AML-193 (cell line): Measurements from ENCODE around the gene GPR84.
"Not testable (repeated sequence)": the region's sequence is repeated elsewhere in the genome, so short reads cannot be mapped to it uniquely, and the experiment has no call there.

Experiments
- DNase-seq, 2 experiments: peaks; one replicate each; lab custom pipeline; 2025; lab: John Stamatoyannopoulos, UW

GPR84 gene

DNA sequence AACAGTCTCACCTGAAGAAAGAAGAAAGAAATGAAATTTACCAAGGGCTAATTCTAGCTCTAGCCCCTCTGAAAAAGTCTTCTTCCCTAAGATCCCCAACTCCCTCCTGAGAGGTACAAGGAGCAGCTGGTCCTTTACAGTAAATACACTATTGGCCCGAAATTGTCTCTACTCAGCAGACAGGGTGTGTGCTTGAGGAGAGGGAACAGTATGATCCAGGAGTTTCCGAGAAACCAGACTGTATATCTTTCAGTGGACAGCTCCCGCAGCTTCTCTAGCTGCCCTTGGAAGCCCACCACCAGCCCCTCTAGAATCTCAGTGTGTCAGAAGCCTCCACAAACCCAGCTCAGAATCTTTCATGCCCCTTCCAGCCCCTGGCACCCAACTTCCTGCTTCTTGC, 8.1 kb downstream of the GPR84 start:
- DNase-seq, result no peak

DNA sequence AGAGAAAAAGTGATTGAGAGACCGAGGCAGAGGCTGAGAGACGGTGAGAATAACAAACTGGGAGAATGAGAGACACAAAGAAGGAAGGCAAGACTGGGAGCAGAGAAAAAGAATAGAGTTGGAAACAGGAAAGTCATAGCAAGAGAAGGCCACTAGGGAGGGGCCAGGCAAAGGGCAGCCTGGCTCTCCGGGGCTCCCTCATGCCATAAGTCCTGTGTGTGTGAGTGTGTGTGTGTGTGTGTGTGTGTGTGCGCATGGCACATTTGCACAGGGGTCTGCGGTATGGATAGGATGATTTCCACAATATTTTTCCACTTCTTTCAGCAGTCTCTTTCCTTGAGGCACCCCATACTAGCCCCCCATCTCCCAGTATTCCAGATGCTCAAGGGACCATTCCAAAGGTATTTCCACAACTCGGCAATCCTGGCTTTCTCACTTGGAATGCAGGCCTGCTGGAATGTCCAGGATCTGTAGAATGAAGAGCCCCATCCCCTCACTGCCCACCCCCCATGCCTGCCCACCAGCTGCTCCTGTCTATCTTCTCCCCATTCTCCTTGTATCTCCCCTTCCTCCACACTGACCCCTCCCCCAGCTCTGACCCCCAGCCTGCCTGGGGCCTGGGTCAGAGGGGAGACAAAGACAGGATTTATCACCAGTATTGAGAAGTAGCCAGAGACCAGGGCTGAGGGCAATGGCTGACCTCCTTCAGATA, 9.0 kb downstream of the GPR84 start:
- no peak for DNase-seq

DNA sequence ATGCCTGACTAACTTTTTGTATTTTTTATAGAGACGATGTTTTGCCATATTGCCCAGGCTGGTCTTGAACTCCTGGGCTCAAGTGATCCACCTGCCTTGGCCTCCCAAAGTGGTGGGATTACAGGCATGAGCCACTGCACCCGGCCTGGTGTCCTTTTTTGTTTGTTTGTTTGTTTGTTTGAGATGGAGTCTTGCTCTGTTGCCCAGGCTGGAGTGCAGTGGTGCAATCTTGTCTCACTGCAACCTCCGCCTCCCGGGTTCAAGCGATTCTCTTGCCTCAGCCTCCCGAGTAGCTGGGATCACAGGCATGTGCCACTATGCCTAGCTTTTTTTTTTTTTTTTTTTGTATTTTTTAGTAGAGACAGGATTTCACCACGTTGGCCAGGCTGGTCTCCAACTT, 10.0 kb downstream of the GPR84 start:
- not testable (repeated sequence) for DNase-seq

DNA sequence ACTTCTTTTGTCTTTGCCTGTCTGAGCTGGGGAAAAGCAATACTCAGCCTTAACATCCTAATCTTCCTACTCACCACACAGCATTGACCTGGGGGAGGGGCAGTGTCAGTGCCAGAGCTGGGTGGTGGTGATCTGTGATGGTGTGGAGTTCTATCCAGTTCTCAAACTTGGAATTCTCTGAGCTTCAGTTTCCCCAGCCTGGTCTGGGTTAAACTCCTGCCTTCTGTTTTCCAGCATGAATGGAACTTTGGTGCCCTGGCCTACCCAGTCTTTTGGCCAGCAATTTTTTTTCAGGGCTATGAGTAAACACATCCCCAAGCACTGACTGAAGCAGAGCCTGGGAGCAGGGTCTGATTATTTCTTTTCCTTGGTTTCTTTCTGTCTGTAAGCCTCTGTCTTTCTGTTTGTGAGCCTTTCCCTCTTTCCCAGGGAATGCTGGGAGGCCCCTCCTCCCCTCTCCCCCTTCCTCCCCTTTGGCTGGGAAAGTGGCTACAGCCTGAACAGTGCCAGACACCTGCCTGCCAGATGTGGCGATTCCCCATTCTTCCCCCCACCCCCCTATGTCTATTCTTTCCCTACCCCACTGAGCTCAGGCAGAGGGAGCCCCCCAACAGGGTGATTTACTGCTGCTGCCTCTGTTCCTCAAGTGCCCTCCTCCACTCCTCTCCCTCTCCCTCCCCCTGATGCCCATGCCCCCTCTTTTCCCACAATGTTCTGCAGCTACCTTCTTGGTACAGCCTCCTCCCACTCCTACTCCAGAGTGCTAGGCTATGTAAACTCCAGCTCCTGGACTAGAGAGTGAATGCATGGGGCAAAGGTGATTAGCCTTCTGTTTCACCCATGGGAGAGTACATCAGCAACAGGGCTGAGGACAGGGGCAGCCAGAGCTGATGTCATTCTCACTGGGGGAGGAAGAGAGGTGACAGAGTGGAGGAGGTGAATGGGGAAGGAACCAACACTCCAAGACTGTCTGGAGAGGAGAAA, 11.1 kb downstream of the GPR84 start:
- DNase-seq, result no peak

DNA sequence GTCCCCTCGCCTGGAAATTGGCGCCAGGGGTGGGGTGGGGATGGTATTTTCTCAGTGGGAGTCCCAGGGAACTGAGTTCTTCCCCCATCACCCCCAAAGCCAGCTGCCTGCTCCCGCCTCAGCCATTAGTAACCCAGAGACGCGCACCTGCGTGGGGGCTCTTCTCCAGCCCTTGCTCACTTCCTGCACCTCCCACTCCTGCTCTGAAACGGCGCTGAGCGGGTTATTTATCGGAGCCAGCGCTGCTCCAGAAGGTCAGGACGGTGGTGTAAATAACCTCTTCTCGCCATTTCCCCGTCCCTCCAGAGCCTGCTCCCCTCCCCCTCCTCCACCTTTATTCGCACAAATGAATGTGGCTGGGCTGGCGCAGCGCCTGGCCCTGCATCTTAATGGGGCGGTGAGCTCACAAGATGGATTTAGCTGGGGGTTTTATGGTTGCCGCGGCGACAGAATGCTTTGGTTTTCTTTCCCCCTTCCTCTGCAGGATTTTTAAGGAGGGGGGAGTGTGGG, 12.2 kb downstream of the GPR84 start:
- no peak for DNase-seq

DNA sequence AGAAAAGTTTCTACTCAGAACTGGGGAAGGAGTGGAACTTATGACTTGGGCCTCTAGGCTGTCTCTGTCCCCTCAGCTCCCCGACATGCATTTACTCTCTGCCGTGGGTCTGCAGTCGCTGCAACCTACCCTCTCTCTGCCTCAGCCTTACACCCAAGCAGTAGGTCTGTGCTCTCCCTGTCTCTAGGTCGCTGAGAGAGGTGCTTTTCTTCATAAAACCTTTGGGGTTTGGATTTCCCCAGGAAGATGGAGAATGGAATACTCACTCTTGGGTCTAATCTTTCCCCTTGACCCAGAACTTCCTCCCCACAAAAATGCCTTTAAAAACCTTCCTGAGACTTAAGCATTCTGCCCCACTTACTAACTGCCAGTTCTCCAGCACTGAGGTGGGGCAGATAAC, 12.9 kb downstream of the GPR84 start:
- DNase-seq, result no peak

DNA sequence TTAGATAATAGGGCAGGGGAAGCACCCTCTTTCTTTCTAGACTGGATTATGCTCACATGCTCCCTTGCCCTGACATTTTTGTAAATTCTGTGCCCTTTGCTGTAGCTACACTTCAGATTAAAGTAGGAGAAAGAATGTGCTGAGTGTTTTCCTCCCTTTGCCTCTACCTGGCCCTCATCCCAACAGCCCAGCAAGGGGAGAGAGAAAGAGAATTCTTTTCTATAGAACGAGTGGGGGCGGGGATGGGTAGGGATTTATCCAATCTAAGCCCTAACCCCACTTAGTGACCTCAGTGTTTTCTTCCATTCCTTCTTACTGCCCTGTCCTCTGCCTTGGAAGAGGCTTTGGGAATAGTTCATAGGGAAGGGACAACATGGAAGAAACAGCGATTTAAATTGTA, 13.5 kb downstream of the GPR84 start:
- DNase-seq, result no peak

DNA sequence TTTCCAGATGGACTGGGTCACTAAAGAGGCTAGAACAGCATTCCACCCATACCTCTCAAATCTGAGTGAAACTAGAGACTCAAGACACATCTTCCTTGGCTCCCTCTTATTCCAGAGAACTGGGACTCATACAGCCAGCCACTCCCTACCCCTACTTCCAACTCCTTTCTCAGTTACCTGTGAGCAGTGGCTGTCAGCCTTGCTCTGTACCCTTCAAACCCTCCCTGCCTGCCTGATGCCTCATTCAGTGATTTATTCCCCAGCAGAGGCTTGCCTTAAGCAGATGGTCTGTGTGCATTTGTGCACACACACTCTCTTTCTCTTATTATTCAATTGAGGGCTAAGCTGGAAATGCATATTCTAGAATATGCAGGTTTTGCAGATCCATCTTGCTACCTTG, 14.6 kb downstream of the GPR84 start:
- no peak for DNase-seq

DNA sequence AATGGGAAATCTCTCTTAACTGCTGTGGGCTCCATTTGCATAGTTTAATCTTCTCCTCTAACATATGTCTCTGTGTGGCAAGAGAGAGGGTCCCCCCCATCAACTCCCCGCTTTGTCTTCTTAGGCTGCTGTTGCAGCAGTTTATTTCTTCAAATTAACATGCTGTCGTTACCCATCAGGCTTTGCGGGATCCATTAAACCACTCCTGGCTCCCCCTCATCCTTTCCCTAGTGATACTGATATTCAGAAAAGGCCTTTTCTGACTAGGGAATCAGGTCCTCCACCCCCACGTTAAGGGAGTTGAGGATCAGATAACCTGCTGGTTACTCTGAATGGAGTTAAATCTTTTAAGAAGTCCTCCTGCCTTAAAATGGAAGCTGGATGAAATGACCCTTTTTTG, 15.2 kb downstream of the GPR84 start:
- DNase-seq, result no peak

DNA sequence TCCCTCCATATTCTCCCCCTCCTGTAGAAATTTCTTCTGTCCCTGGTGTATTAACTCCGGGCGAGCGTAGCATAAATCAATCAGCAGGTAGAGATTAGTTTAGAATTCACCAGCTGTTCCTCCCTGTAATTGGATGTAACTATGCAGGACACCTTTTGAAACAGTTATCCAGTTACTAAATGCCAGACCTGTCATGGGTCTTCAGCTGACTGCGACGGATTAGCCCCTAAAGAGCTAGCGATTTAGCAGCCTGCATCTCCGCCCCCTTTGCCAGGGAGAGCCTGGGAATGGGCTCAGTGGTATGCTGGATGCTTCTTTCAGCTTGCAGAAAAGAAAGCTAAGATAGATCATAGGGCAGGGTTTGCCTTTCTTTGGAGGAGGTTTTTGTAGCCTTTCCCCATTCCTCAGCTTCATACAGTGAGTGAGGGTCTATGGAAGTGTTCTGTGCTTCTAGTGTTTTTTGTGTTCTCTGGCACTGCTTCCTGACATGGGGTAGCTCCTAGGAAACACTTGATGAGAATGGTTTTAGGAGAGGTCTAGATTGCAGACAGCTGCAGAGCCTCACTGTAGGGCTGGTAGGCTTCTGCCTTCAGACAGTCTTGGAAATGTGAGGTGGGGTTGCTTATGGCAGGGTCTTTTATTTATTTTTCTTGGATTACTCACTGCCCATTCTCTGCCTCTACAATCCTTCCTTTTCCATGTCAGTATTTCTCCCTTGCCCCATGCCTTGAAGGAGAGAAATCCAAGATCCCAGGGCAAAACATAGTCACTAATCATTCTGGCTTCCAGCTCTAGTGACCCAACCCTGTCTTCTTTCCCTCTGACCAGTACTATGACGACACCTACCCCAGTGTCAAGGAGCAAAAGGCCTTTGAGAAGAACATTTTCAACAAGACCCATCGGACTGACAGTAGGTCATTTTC, 22.6 kb downstream of the GPR84 start:
- DNase-seq, result no peak

DNA sequence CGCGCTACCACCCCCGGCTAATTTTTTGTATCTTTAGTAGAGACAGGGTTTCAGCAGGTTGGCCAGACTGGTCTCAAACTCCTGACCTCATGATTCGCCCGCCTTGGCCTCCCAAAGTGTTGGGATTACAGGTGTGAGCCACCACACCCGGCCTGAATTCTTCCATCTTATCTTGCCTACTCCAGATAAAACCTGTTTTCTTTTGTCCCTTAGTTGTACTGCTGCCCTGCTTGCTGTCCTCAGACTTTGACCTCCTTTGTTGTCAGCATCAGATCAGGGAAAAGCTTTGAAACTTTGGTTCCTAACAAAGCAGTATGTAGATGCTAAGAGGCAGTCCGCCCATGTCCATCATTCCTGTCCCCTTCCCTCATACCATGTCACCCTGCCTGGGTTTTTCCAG, 23.4 kb downstream of the GPR84 start:
- no peak for DNase-seq

DNA sequence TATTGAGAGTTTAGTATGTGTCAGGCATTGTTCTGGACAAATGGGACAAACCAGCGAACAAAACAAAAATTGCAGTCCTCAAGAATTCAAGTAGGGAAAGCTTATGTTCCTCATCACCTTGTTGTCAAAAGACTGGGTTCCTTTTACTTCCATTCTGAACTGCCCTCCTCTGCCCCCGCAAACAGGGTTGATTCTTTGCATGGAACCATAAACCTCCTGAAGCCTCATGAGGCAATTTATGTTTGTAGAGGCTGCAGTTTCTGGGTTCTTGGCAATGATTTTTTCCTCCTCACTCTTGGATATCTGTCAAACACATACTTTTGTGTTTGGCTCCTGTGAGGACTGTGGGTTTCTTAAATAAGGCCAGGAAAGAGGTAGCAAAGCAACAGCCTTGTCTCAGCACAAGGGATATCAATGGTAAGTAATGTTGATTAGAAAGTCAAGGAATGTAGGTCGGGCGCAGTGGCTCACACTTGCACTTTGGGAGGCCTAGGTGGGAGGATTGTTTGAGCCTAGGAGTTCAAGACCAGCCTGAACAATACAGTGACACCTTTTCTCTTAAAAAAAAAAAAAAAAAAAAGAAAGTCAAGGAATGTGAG, 25.5 kb downstream of the GPR84 start:
- DNase-seq, result no peak

DNA sequence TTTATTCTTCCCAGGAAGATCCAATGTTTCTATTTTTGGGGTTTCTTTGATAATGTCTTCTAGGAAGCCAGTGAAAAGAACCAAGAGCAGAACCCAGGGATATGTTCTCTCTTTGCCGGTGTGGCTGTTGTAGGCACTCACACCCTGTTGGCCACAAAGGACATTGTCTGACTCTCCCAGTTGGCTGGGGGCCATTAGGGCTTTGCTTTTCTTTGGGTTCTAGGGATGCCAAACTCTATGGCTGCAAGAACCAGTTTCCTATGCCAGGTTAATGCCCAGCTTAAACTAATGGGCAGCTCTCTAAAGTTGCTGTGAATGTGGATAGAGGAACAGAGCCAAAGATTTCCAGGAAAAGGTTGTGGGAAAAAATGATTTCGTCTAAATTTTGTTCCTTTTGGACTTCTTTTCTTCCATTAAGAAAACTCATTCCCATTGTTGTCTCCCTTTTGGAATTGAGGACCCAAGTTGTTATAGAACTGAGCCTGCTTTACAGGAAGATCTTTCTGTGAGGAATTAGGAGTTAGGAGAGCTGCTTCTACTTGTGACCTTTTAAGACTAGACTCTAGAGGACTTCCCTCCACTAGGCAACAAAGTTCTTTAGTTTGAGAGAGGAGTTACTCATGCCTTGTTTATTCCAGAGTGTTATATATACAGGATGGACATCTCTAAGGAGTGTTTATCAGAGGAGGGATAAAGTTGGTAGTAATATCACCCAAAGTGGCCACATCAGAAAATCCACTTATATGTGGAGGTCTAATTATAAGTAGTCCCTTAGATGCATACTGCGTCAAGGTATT, 26.2 kb downstream of the GPR84 start:
- DNase-seq, result no peak

DNA sequence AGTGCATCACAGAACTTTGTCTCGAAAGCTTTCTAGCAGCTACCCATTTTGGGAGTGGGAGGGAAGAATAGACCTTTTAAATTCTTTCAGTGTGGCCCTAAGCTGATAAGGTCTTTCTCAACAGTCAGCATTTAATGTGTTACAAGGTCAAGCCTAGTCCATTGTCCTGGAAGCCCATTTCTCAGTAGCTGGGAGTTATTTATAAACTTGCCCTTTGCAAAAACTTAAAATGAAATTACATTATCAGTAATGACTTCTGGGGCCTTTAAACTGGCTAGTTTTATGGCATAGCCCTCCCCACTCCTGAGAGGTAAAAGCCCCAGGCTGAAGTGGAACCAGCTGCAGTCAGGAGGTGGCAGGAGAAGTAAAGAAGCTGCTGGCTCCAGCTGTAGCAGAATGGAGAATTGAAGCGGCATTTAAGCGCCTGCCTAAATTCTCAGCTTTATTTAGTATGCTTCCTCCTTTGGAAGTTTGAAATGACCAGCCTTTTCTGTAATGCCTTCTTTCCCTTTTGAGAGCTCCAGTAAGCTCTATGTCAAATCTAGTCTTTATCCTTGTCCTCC, 26.9 kb downstream of the GPR84 start:
- DNase-seq, result no peak

DNA sequence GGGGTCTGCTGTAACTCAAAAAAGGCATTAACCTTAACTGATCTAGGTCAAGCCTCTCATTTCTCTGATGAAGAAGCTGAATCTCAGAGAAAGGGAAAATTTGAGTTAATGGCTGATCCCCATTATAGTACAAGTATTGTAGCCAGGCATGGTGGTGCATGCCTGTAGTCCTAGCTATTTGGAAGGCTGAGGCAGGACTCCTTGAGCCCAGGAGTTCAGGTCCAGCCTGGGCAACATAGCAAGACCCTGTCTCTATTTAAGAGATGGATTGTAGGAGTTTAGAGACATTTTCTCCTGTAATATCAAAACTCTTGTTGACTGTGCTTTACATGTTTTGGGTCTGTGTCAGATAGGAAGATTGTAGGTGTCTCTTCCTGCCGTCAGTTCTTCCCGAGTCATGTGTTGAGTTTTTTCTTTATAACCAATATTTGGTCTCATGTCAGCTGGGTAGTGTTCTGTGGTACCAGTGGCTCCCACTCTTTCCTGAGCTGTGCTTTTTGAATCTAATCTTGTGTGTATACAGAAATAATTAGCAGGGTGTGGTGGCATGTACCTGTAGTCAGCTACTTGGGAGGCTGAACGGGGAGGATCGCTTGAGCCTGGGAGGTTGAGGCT, 30.8 kb downstream of the GPR84 start:
- no peak for DNase-seq

DNA sequence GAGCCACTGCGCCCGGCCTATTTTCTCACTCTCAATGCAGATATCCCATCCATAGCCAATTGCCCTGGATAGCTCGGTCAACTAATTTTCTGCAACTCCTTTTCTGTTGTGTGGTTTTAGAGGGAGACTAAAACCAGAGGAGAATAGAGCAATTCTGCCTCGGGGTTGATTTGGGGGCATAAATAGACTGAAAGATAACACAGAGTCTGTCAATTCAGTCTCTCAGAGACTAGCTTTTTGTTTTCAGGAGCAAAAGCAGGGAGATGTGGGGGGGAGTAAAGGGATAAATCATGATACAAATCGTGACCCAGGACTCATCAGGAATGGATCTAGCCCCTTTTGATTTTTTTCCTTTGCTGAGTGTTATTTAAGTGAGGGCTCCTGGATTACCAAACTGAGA, 32.8 kb downstream of the GPR84 start:
- no peak for DNase-seq

DNA sequence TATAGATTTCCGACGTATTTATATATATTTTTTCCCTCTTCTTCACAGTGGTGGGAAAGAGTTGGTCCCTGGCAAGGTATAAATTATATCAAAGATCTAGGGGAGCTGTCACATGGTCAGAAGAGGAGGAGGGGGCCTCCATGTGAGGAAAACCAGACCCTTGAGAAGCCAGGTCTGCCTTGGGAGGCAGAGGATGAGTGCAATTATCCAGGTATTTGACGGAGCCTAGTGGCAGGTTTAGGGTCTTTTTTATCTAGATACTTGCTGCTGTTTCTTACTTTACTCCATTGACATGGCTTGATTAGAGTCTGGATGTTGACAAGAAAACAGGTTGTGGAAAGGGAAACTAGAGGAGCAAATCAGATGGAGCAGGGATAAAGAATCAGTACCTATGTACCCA, 33.8 kb downstream of the GPR84 start:
- no peak for DNase-seq

DNA sequence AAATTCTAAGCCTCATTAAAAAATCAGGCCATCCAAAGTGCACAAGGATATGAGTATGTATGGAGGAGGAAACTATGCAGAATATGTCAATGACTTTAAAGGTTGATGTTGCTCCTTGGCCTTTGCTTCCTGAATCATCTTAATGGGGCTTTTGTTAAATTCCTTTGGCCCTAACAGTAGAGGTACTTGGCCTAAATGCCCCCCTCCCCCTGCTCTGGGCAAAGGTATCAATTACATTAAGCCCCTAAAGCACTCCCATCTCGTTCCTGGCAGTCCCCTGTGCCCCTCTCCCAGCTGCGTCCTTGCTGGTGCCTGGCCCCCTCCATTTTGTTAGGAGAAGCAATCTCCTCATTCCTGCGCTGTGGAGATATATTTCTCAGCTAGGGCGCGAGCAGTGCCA, 34.5 kb downstream of the GPR84 start:
- no peak for DNase-seq

DNA sequence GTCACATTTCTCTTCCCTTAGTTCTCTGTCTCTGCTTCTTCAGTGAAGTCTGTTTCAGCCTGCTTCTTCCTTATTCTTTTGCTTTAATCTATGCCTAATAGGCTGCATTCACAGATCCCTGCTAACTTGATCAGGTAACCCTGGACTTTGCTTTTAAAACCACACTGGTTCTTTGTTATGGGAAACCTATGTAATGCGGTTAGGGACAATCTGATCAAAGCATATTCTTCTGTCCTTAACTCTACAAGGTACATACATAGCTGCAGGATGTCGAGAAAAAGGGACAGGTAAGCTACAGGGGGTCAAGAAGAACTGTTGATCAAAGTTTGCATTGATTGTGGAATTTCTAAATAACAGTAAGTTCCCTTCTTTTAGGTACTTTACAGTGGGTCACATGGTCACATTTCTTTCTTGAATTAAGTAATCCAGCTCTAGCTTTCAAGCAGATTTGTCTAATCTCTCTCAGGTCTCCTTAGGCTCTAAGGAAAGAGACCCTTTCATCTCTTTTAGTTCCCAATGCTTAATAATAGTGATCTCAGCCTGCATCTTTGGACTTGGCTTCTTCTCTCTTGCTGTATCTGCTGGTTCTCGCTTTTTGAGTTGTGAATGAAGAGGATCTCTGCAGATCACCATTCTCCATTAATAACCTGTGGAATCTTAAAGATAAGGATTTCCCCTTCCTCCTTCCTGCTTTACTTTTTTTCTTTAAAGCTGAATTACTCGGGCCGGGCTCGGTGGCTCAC, 35.5 kb downstream of the GPR84 start:
- no peak for DNase-seq
